Measurements from ENCODE around the gene PLPP4.

DNA sequence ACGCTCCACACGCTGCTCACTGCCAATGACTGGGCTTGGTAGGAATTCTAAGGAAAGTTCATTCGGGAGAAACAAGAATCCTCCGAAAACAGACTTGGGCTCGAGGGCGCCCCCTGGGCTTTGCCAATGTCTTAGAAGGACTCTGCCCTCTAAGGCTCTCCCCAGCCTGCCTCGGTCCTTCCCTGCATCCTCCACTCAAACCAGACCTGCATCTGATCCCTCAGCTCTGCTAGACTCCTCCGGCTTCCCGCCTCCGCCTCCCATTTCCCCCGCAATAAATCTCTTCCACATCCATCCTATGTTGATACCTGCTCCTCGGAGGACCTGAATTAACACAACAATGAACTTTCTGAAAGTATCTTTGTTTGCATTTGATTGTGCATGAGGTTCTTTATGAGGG is 177.6 kb downstream of the PLPP4 start:
- TF ChIP-seq EZH2phosphoT487 (IDR thresholded peaks at IDR 0.05; ENCODE audit: borderline replicate concordance, low read length): no peak
- TF ChIP-seq, protein P1, sequence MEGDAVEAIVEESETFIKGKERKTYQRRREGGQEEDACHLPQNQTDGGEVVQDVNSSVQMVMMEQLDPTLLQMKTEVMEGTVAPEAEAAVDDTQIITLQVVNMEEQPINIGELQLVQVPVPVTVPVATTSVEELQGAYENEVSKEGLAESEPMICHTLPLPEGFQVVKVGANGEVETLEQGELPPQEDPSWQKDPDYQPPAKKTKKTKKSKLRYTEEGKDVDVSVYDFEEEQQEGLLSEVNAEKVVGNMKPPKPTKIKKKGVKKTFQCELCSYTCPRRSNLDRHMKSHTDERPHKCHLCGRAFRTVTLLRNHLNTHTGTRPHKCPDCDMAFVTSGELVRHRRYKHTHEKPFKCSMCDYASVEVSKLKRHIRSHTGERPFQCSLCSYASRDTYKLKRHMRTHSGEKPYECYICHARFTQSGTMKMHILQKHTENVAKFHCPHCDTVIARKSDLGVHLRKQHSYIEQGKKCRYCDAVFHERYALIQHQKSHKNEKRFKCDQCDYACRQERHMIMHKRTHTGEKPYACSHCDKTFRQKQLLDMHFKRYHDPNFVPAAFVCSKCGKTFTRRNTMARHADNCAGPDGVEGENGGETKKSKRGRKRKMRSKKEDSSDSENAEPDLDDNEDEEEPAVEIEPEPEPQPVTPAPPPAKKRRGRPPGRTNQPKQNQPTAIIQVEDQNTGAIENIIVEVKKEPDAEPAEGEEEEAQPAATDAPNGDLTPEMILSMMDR (IDR thresholded peaks at IDR 0.05; ENCODE audit: low read depth, low read length, poor library complexity, severe bottlenecking): peak; percentile 47
